Neural progenitor cell (in vitro differentiated cells): ENCODE results near the gene MAK. TPM values are rescaled to one million over a fixed set of nuclear protein-coding genes. Genes with fewer than 3 reads are reported as not detected.

Experiments
- DNase-seq: peaks from one replicate; pipeline ENCODE4 v3.0.0-alpha.2; 2016; ENCODE audit warnings: low spot score
- H2AFZ ChIP-seq: fragments of 200-600 bp; sonication (generic); replicated peaks from 2 replicates; pipeline ENCODE4 v1.6.1; 2016; ENCODE audit warnings: antibody characterized with exemption
- H3F3A ChIP-seq: fragments of 200-600 bp; sonication (generic); 2 replicates; pipeline ENCODE4 v1.6.1; 2016; ENCODE audit warnings: antibody characterized with exemption, low read depth
- H3K27ac ChIP-seq: fragments of 200-600 bp; sonication (generic); 2 replicates; pipeline ENCODE4 v1.5.1; 2016; ENCODE audit warnings: mild to moderate bottlenecking
- H3K27me3 ChIP-seq: fragments of 200-600 bp; sonication (generic); 2 replicates; pipeline ENCODE4 v1.6.1; 2016; ENCODE audit warnings: mild to moderate bottlenecking, moderate library complexity
- H3K36me3 ChIP-seq: fragments of 200-600 bp; sonication (generic); 2 replicates; pipeline ENCODE4 v1.5.1; 2016
- H3K4me1 ChIP-seq: fragments of 200-600 bp; sonication (generic); 2 replicates; pipeline ENCODE4 v1.6.1; 2016; ENCODE audit warnings: mixed run types
- H3K4me2 ChIP-seq: fragments of 200-600 bp; sonication (generic); 2 replicates; pipeline ENCODE4 v1.6.1; 2016
- H3K4me3 ChIP-seq: fragments of 200-600 bp; sonication (generic); 2 replicates; pipeline ENCODE4 v1.5.1; 2016
- H3K79me2 ChIP-seq: fragments of 200-600 bp; sonication (generic); 2 replicates; pipeline ENCODE4 v1.6.1; 2016; ENCODE audit warnings: low read depth
- H3K9ac ChIP-seq: fragments of 200-600 bp; sonication (generic); 2 replicates; pipeline ENCODE4 v1.6.1; 2016
- H3K9me3 ChIP-seq: fragments of 200-600 bp; sonication (generic); 2 replicates; pipeline ENCODE4 v1.5.1; 2016; ENCODE audit warnings: low read depth
- H4K20me1 ChIP-seq: fragments of 200-600 bp; sonication (generic); 2 replicates; pipeline ENCODE4 v1.6.1; 2016; ENCODE audit warnings: low read depth
- H3K27ac Mint-ChIP-seq: 3 replicates; pipeline ENCODE4 v1.8.0; 2021; ENCODE audit warnings: mixed read lengths
- H3K27me3 Mint-ChIP-seq: 2 replicates; pipeline ENCODE4 v1.8.0; 2022; ENCODE audit warnings: low read depth, mild to moderate bottlenecking, inconsistent platforms, moderate library complexity, mixed read lengths; ENCODE audit not compliant: insufficient read depth
- H3K36me3 Mint-ChIP-seq: 3 replicates; pipeline ENCODE4 v1.8.0; 2021; ENCODE audit warnings: mixed read lengths
- H3K4me1 Mint-ChIP-seq: 3 replicates; pipeline ENCODE4 v1.8.0; 2021; ENCODE audit warnings: mixed read lengths
- H3K4me3 Mint-ChIP-seq: 3 replicates; pipeline ENCODE4 v1.8.0; 2021; ENCODE audit warnings: mild to moderate bottlenecking, moderate library complexity, mixed read lengths
- H3K9me3 Mint-ChIP-seq: 3 replicates; pipeline ENCODE4 v1.8.0; 2020; ENCODE audit warnings: mixed read lengths
- EZH2 ChIP-seq: fragments of 200-600 bp; sonication (generic); IDR thresholded peaks from 2 replicates; pipeline ENCODE4 v1.6.1; 2017; ENCODE audit warnings: antibody characterized with exemption, mild to moderate bottlenecking, moderate library complexity
- EZH2phosphoT487 ChIP-seq: fragments of 200-600 bp; sonication (generic); IDR thresholded peaks from 2 replicates; pipeline ENCODE4 v1.6.1; 2017; ENCODE audit warnings: antibody characterized with exemption
- total RNA-seq: library from RNA; depleted of rRNA; stranded (reverse); fragments of >200 nt; gene quantifications from 2 replicates; pipeline ENCODE4 v1.2.3, GENCODE V29; 2015; ENCODE audit warnings: low replicate concordance
- TF ChIP-seq, protein P1 (sequence below): fragments of 200-600 bp; sonication (generic); IDR thresholded peaks from 2 replicates; pipeline ENCODE4 v1.5.1; 2017; ENCODE audit warnings: antibody characterized with exemption, mild to moderate bottlenecking

The MAK gene
- total RNA-seq, 1 donor from 2014 or later = 4.2 TPM

- Mint-ChIP-seq H3K4me3 (no peak overlapping the region), H3K27ac (no peak overlapping the region), H3K9me3 (no peaks in the 10 kb centered on the region), H3K36me3 (peaks cover 20% of the 10 kb centered on the region), H3K4me1 (no peaks in the 10 kb centered on the region), H3K27me3 (no peaks in the 10 kb centered on the region)
- no peak overlapping the region for H3K4me2 ChIP-seq
- H3F3A ChIP-seq = no peaks in the 10 kb centered on the region
- no peaks in the 10 kb centered on the region for H4K20me1 ChIP-seq
- H3K4me3 ChIP-seq = no peak overlapping the region
- no peaks in the 10 kb centered on the region for H3K9me3 ChIP-seq
- no peak overlapping the region for H2AFZ ChIP-seq
- no peak for DNase-seq
- H3K4me1 ChIP-seq = no peaks in the 10 kb centered on the region
- no peaks in the 10 kb centered on the region for H3K27me3 ChIP-seq
- no peaks in the 10 kb centered on the region for H3K36me3 ChIP-seq
- no peaks in the 10 kb centered on the region for H3K79me2 ChIP-seq
- H3K27ac ChIP-seq = no peak overlapping the region
- TF ChIP-seq EZH2 = no peak
- no peak for TF ChIP-seq EZH2phosphoT487
- TF ChIP-seq, protein P1, sequence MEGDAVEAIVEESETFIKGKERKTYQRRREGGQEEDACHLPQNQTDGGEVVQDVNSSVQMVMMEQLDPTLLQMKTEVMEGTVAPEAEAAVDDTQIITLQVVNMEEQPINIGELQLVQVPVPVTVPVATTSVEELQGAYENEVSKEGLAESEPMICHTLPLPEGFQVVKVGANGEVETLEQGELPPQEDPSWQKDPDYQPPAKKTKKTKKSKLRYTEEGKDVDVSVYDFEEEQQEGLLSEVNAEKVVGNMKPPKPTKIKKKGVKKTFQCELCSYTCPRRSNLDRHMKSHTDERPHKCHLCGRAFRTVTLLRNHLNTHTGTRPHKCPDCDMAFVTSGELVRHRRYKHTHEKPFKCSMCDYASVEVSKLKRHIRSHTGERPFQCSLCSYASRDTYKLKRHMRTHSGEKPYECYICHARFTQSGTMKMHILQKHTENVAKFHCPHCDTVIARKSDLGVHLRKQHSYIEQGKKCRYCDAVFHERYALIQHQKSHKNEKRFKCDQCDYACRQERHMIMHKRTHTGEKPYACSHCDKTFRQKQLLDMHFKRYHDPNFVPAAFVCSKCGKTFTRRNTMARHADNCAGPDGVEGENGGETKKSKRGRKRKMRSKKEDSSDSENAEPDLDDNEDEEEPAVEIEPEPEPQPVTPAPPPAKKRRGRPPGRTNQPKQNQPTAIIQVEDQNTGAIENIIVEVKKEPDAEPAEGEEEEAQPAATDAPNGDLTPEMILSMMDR = no peak
- H3K9ac ChIP-seq = no peak overlapping the region
Measured at GRCh38 chr6:10793035-10793434, 45.3 kb downstream of the MAK start.

DNA sequence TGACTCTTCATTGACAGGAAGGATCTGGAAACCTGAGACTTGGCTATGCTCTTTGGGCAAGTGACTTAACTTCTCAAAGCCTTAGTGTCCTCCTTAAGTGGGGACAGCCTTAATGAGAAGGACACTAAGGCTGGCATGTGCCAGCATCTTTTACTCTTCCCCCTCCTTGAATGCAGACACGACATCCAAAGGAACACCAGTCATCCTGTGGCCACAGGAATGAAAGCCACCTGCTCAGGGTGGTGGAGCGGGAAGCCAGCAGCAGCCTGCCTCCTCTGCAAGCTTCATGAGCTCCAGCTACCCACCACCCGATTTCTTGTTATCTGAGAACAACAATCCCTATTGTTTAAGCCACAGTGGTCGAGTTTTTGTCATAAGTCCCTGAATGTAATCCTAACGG, 46.2 kb downstream of the MAK start:
- Mint-ChIP-seq H3K27me3 (no peaks in the 10 kb centered on the region), H3K4me1 (no peaks in the 10 kb centered on the region), H3K36me3 (peaks cover 21% of the 10 kb centered on the region), H3K4me3 (no peak overlapping the region), H3K9me3 (no peaks in the 10 kb centered on the region), H3K27ac (no peak overlapping the region)
- Histone ChIP-seq H2AFZ (no peak overlapping the region), H3K4me3 (no peak overlapping the region), H3K4me2 (no peak overlapping the region), H3K79me2 (no peaks in the 10 kb centered on the region), H3K27me3 (no peaks in the 10 kb centered on the region), H3K9ac (no peak overlapping the region), H3K9me3 (no peaks in the 10 kb centered on the region), H3F3A (no peaks in the 10 kb centered on the region), H4K20me1 (no peaks in the 10 kb centered on the region), H3K4me1 (no peaks in the 10 kb centered on the region), H3K27ac (no peak overlapping the region), H3K36me3 (no peaks in the 10 kb centered on the region)
- no peak for DNase-seq
- TF ChIP-seq, protein P1 = no peak
- TF ChIP-seq EZH2 (no peak), EZH2phosphoT487 (no peak)

DNA sequence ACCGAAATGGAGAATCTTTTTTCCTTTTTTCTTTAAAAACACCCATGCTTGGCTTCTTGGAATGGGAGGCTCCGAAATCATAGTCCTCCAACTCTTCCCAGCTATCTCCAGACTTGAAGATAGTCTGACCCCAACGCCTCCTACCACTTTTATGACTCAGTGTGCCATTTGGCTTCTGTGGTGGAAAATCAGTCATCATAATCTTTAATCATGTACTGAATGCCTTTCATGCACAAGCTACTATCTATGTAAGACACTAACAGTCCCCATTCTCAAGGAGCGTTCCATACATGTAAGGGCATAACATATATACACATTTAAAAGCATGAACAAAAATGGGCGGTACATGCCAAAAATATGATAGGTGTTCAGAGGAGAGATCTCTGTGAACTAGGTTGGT, 46.7 kb downstream of the MAK start:
- H3K4me3 ChIP-seq = no peak overlapping the region
- H2AFZ ChIP-seq = no peak overlapping the region
- Mint-ChIP-seq H3K4me3 (no peak overlapping the region), H3K36me3 (peaks cover 22% of the 10 kb centered on the region), H3K9me3 (no peaks in the 10 kb centered on the region), H3K4me1 (no peaks in the 10 kb centered on the region), H3K27me3 (no peaks in the 10 kb centered on the region), H3K27ac (no peak overlapping the region)
- H3K4me2 ChIP-seq = no peak overlapping the region
- H3K27me3 ChIP-seq = no peaks in the 10 kb centered on the region
- TF ChIP-seq EZH2 = no peak
- no peak for TF ChIP-seq EZH2phosphoT487
- TF ChIP-seq, protein P1 = no peak
- no peaks in the 10 kb centered on the region for H3K4me1 ChIP-seq
- H3K9me3 ChIP-seq = no peaks in the 10 kb centered on the region
- H3K36me3 ChIP-seq = no peaks in the 10 kb centered on the region
- H3K9ac ChIP-seq = no peak overlapping the region
- no peaks in the 10 kb centered on the region for H4K20me1 ChIP-seq
- no peak for DNase-seq
- no peaks in the 10 kb centered on the region for H3K79me2 ChIP-seq
- H3K27ac ChIP-seq = no peak overlapping the region
- H3F3A ChIP-seq = no peaks in the 10 kb centered on the region

- Mint-ChIP-seq H3K4me1 (no peaks in the 10 kb centered on the region), H3K36me3 (peaks cover 24% of the 10 kb centered on the region), H3K27ac (no peak overlapping the region), H3K4me3 (no peak overlapping the region), H3K27me3 (no peaks in the 10 kb centered on the region), H3K9me3 (no peaks in the 10 kb centered on the region)
- H4K20me1 ChIP-seq = no peaks in the 10 kb centered on the region
- no peak overlapping the region for H3K4me2 ChIP-seq
- no peak overlapping the region for H3K9ac ChIP-seq
- H3K4me1 ChIP-seq = no peaks in the 10 kb centered on the region
- H3K27me3 ChIP-seq = no peaks in the 10 kb centered on the region
- H3K27ac ChIP-seq = no peak overlapping the region
- no peaks in the 10 kb centered on the region for H3K79me2 ChIP-seq
- DNase-seq = no peak
- no peaks in the 10 kb centered on the region for H3F3A ChIP-seq
- H2AFZ ChIP-seq = no peak overlapping the region
- no peaks in the 10 kb centered on the region for H3K9me3 ChIP-seq
- peaks cover 10% of the 10 kb centered on the region for H3K36me3 ChIP-seq
- H3K4me3 ChIP-seq = no peak overlapping the region
- no peak for TF ChIP-seq EZH2phosphoT487
- TF ChIP-seq, protein P1 = no peak
- no peak for TF ChIP-seq EZH2
Measured at GRCh38 chr6:10779076-10779475, 59.3 kb downstream of the MAK start.
